Uterus (tissue), 4 donors: ENCODE measurements around the gene BIRC5. TPM values are rescaled to one million over a fixed set of nuclear protein-coding genes. Genes with fewer than 3 reads are reported as not detected.
"Not testable (repeated sequence)": the region's sequence is repeated elsewhere in the genome, so short reads cannot be mapped to it uniquely, and the experiment has no call there.

Experiments
- DNase-seq, 2 donors: peaks; one replicate each; pipeline ENCODE4 v3.0.0-alpha.2; 2019 to 2020
- H3K27ac ChIP-seq, 2 donors: fragments of 200-600 bp; sonication (generic); 1 replicate in 1 of 2; 2 replicates in 1 of 2; pipeline ENCODE4 v1.5.1; 2016 to 2018
- H3K27me3 ChIP-seq, 2 donors: fragments of 200-600 bp; sonication (generic); one replicate each; pipeline ENCODE4 v1.5.1; 2018 to 2019; ENCODE audit warnings: control low read depth in 1 of 2
- H3K36me3 ChIP-seq, 2 donors: fragments of 200-600 bp; sonication (generic); one replicate each; pipeline ENCODE4 v1.5.1; 2019; ENCODE audit warnings: control low read depth in 1 of 2
- H3K4me1 ChIP-seq, 2 donors: fragments of 200-600 bp; sonication (generic); one replicate each; pipeline ENCODE4 v1.5.1; 2018 to 2019; ENCODE audit warnings: control low read depth in 1 of 2
- H3K4me3 ChIP-seq, 2 donors: fragments of 200-600 bp; sonication (generic); 1 replicate in 1 of 2; 2 replicates in 1 of 2; pipeline ENCODE4 v1.5.1; 2018 to 2019; ENCODE audit warnings: mild to moderate bottlenecking in 1 of 2
- H3K9me3 ChIP-seq, 2 donors: fragments of 200-600 bp; sonication (generic); one replicate each; pipeline ENCODE4 v1.5.1; 2019; ENCODE audit warnings: control low read depth in 1 of 2
- CTCF ChIP-seq, 4 experiments: fragments of 200-600 bp in 2 of 4; fragments of 450-650 bp in 2 of 4; sonication (generic) in 2 of 4; IDR thresholded peaks; one replicate each; pipeline ENCODE4 v1.5.1; 2016 to 2019; ENCODE audit warnings: antibody characterized with exemption in 4 of 4, mild to moderate bottlenecking in 2 of 4, moderate library complexity in 1 of 4
- POLR2A ChIP-seq, 2 donors: fragments of 450-650 bp; IDR thresholded peaks; one replicate each; pipeline ENCODE4 v1.6.1; 2016; ENCODE audit warnings: antibody characterized with exemption in 2 of 2, mild to moderate bottlenecking in 1 of 2, moderate library complexity in 1 of 2
- intact Hi-C: fragments of 100-400 bp; cut with DNase I; formaldehyde crosslinking; loops from one replicate; pipeline ENCODE4 v1.15.1; 2023; ENCODE audit warnings: low total_unique reads
- total RNA-seq, 4 donors: library from RNA; depleted of rRNA in 3 of 4; stranded (reverse); fragments of >200 nt in 3 of 4; gene quantifications; one replicate each; pipeline versions ENCODE4 v1.1.0 to v1.2.4, GENCODE V29; 2014 to 2023
- donor health status: DM: yes; HTN: yes; CAD: no.

BIRC5 gene
- total RNA-seq, 4 donors from 2014 or later: 26.3 to 29.7 TPM; not detected in 2

DNA sequence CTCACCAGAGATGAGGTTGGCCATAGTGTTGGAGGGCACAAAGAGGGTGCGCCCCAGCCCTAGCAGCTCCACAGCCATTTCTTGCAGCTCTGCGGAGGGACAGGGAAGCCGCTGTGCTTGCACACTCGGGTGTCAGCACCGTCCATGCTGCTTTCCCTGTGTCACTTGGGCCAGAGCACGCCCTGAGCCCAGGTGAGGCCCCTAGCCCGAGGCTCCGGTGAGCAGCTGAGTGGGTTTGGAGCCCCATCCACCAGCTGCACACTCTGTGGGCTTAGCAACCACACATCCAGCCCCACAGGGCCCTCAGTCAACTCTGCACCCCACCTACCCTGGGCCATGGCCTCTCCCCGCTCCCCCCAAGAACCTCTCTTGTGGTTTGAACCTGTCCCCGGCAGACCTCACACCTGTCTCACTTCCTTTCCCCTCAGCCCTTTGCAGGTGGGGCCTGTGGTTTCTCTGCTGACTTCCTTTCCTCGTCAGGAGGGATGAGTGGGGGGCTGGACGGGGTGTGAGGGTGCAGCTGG is 38.1 kb downstream of the BIRC5 start:
- Histone ChIP-seq H3K27me3 (no peaks in the 10 kb centered on the region), H3K4me3 (no peak overlapping the region), H3K4me1 (no peaks in the 10 kb centered on the region), H3K9me3 (no peaks in the 10 kb centered on the region), H3K36me3 (no peaks in the 10 kb centered on the region), H3K27ac (no peak overlapping the region)
- DNase-seq: no peak
- intact Hi-C loops: loop anchor here (10.0 kb wide), 1 partner anchor 173 kb away; no protein-coding TSS in a partner anchor
- TF ChIP-seq POLR2A (IDR thresholded peaks at IDR 0.05): no peak
- no peak for TF ChIP-seq CTCF (IDR thresholded peaks at IDR 0.05)

GRCh38 chr17:78252701-78253635 is 38.9 kb downstream of the BIRC5 start:
- H3K4me1 ChIP-seq: no peaks in the 10 kb centered on the region
- H3K4me3 ChIP-seq: no peak overlapping the region
- H3K27me3 ChIP-seq: no peaks in the 10 kb centered on the region
- H3K36me3 ChIP-seq: no peaks in the 10 kb centered on the region
- no peak overlapping the region for H3K27ac ChIP-seq
- intact Hi-C loops: loop anchor here (10.0 kb wide), 1 partner anchor 172 kb away; no protein-coding TSS in a partner anchor
- TF ChIP-seq CTCF (IDR thresholded peaks at IDR 0.05): no peak
- no peak for TF ChIP-seq POLR2A (IDR thresholded peaks at IDR 0.05)
- no peaks in the 10 kb centered on the region for H3K9me3 ChIP-seq
- no peak for DNase-seq

DNA sequence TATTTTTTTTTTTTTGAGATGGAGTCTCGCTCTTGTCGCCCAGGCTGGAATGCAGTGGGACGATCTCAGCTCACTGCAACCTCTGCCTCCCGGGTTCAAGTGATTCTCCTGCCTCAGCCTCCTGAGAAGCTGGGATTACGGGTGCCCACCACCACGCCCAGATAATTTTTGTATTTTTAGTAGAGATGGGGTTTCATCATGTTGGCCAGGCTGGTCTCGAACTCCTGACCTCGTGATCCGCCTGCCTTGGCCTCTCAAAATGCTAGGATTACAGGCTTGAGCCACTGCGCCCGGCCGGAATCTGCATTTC is 39.5 kb downstream of the BIRC5 start:
- not testable (repeated sequence) for H3K27me3 ChIP-seq, H3K9me3 ChIP-seq, H3K27ac ChIP-seq, DNase-seq, H3K36me3 ChIP-seq, H3K4me1 ChIP-seq
- intact Hi-C loops: loop anchor here (10.0 kb wide), 1 partner anchor 171 kb away; no protein-coding TSS in a partner anchor
- H3K4me3 ChIP-seq: peak overlapping the region in 1 of 2 donors; percentile 99

GRCh38 chr17:78253946-78254672 is 40.1 kb downstream of the BIRC5 start:
- Histone ChIP-seq H3K27me3 (no peaks in the 10 kb centered on the region), H3K9me3 (no peaks in the 10 kb centered on the region), H3K27ac (peak overlapping the region; percentile 73 to 84), H3K4me1 (no peaks in the 10 kb centered on the region), H3K36me3 (no peaks in the 10 kb centered on the region), H3K4me3 (peak overlapping the region; percentile 49 to 99)
- TF ChIP-seq POLR2A (IDR thresholded peaks at IDR 0.05): peak in 1 of 2 donors; percentile 60
- peak in 1 of 4 experiments; percentile 36 for TF ChIP-seq CTCF (IDR thresholded peaks at IDR 0.05)
- peak; percentile 73 to 84 for DNase-seq
- intact Hi-C loops: loop anchor here (10.0 kb wide), 1 partner anchor 171 kb away; no protein-coding TSS in a partner anchor

DNA sequence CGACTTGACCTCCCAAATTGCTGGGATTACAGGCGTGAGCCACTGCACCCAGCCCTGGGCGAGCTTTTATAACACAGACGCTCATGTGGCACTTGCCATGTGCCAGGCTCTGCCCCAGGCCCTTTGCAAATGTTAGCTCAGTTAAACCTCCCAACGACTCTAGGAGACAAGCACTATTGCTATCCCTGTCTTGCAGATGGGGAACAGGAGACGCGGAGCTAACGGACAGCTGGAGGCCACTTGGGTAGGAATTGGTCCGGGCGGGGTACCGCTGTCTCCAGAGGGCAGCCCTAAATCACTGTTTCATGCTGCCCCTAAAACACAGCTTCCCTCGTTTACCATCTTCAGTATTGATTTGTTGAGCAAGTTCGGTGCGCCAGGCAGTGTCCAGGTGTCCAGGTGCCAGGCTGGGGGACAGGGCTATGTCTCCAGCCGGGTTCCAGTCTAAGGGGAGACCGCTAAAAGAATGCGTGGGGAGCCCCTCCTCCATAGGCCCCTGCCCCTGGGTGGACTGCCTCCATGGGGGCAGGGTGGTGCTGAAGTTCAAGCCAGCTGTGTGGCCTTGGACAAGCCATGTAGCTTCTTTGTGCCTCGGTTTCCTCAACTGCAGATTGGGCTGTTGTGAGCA is 41.1 kb downstream of the BIRC5 start:
- DNase-seq: no peak
- Histone ChIP-seq H3K27me3 (no peaks in the 10 kb centered on the region), H3K9me3 (no peaks in the 10 kb centered on the region), H3K4me3 (no peak overlapping the region), H3K36me3 (no peaks in the 10 kb centered on the region), H3K4me1 (no peaks in the 10 kb centered on the region), H3K27ac (no peak overlapping the region)
- intact Hi-C loops: loop anchor here (10.0 kb wide), 1 partner anchor 170 kb away; no protein-coding TSS in a partner anchor
- no peak for TF ChIP-seq POLR2A (IDR thresholded peaks at IDR 0.05)
